DOHH2 (cell line): Measurements from ENCODE around the gene LYVE1.

ENCODE experiments used
- CTCF ChIP-seq: fragments of 200-600 bp; sonication (generic); IDR thresholded peaks from one replicate; pipeline ENCODE4 v1.5.1; 2014; ENCODE audit warnings: antibody characterized with exemption, mild to moderate bottlenecking, low read depth, low read length; ENCODE audit not compliant: poor library complexity, severe bottlenecking
- EZH2phosphoT487 ChIP-seq: fragments of 200-600 bp; sonication (generic); IDR thresholded peaks from 2 replicates; pipeline ENCODE4 v1.6.1; 2017; ENCODE audit warnings: borderline replicate concordance, mild to moderate bottlenecking, antibody characterized with exemption, low read length, moderate library complexity, mixed read lengths

DNA sequence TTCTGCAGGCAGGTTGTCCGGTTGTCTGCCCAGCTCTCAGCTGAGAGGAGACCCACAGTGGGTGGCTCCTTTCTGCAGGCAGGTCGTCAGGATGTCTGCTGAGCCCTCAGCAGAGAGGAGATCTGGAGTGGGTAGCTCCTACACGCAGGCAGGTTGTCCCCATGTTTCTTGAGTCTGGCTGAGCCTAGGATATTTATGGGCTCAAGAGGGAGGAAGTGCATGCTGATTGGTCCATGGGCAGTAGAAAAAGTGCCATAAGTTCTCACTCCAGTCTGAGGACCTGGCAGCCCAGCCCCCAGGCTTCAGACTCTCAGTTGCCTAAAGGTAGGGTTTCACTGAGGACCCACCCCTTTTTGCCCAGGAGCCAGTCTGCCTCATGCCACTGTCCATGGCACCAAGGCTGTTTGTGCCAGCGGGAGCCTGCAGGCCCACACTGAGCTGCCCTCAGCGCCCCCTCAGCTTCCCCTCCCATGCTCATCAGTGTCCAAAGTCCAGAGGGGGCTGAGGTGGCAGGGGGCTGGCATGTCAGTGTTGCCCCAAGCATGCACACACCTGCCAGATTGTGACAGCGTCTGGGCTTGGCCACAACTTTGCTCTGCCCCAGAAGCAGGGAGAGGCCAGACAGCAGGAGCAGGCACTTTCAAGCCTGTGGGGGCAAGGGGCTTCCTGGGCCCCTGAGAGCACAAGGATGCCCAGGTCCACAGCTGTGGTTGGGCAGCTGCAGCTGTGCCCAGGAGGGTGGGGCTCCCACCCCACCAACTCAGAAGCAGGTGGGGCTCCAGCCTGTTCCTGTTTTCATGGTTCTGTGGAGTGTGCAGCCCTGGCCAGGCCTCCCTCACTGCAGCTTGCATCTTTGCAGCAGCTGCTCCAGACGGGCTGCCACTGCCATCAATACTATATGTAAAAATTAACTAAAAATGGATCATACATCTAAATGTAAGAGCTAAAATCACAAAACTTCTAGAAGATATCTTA is 23.7 kb downstream of the LYVE1 start:
- TF ChIP-seq CTCF (no peak), EZH2phosphoT487 (no peak)
